IMR-90 (cell line): ENCODE results near the gene CCDC177. TPM values are rescaled to one million over a fixed set of nuclear protein-coding genes. Genes with fewer than 3 reads are reported as not detected.

Experiments used
- ATAC-seq: fragments of 200-7000 bp; cut with Tn5 transposase; 2 replicates; pipeline ENCODE4 v1.9.1; 2020; ENCODE audit warnings: low read depth, mild to moderate bottlenecking, moderate library complexity
- BruUV-seq: library from RNA; stranded (reverse); fragments of 400-500 nt; replicated peaks from 2 replicates; lab custom pipeline; 2021; lab: Mats Ljungman, UMichigan
- CTCF ChIA-PET: fragments of 300-600 bp; formaldehyde crosslinking; extraction: SDS; loops from one replicate; lab custom pipeline; 2021; ENCODE audit warnings: antibody characterized with exemption; lab: Yijun Ruan, JAX
- POLR2A ChIA-PET: fragments of 300-600 bp; sonication (Branson Sonifier 250); formaldehyde crosslinking; loops from one replicate; lab custom pipeline; 2022; ENCODE audit warnings: antibody characterized with exemption; ENCODE audit not compliant: unreplicated experiment; lab: Charles Lee
- DNase-seq: peaks from one replicate; pipeline ENCODE4 v3.0.0; 2013
- H2AFZ ChIP-seq: replicated peaks from 2 replicates; pipeline ENCODE3; 2013; ENCODE audit warnings: low read length, mild to moderate bottlenecking; ENCODE audit not compliant: poor library complexity
- H2AK5ac ChIP-seq: 2 replicates; pipeline ENCODE4 v1.6.1; 2013; ENCODE audit warnings: low read depth, low read length, inconsistent platforms
- H2AK9ac ChIP-seq: replicated peaks from 2 replicates; pipeline ENCODE3; 2013; ENCODE audit warnings: mild to moderate bottlenecking, low read depth, low read length, moderate library complexity; ENCODE audit not compliant: poor library complexity
- H2BK120ac ChIP-seq: 2 replicates; pipeline ENCODE4 v1.6.1; 2013; ENCODE audit warnings: low read depth, low read length, inconsistent platforms
- H2BK15ac ChIP-seq: 3 replicates; pipeline ENCODE4 v1.6.1; 2013; ENCODE audit warnings: low read depth, low read length, inconsistent platforms
- H2BK20ac ChIP-seq: 2 replicates; pipeline ENCODE4 v1.6.1; 2013; ENCODE audit warnings: low read depth, mild to moderate bottlenecking, inconsistent platforms, low read length, moderate library complexity
- H2BK5ac ChIP-seq: 2 replicates; pipeline ENCODE4 v1.6.1; 2013; ENCODE audit warnings: mild to moderate bottlenecking, low read depth, low read length, inconsistent platforms; ENCODE audit not compliant: poor library complexity, severe bottlenecking
- H3K14ac ChIP-seq: replicated peaks from 2 replicates; pipeline ENCODE4 v1.6.1; 2013; ENCODE audit warnings: low read depth, low read length, inconsistent platforms
- H3K18ac ChIP-seq: 2 replicates; pipeline ENCODE4 v1.6.1; 2013; ENCODE audit warnings: low read depth, low read length, control low read depth
- H3K23ac ChIP-seq: 2 replicates; pipeline ENCODE4 v1.6.1; 2013; ENCODE audit warnings: low read depth, low read length, inconsistent platforms
- H3K27ac ChIP-seq: 2 replicates; pipeline ENCODE4 v1.5.1; 2013; ENCODE audit warnings: mild to moderate bottlenecking, control low read depth, low read length; ENCODE audit not compliant: insufficient read depth
- H3K27me3 ChIP-seq: 2 replicates; pipeline ENCODE4 v1.6.1; 2013; ENCODE audit warnings: low read length; ENCODE audit not compliant: control insufficient read depth, insufficient read depth
- H3K36me3 ChIP-seq: 2 replicates; pipeline ENCODE4 v1.6.1; 2013; ENCODE audit warnings: low read length, mixed read lengths; ENCODE audit not compliant: control insufficient read depth, insufficient read depth
- H3K4ac ChIP-seq: 2 replicates; pipeline ENCODE4 v1.6.1; 2013; ENCODE audit warnings: low read depth, low read length, inconsistent platforms
- H3K4me1 ChIP-seq: 2 replicates; pipeline ENCODE4 v1.6.1; 2013; ENCODE audit warnings: low read length, mixed read lengths; ENCODE audit not compliant: control insufficient read depth, insufficient read depth
- H3K4me2 ChIP-seq: 2 replicates; pipeline ENCODE4 v1.6.1; 2013; ENCODE audit warnings: low read depth, mild to moderate bottlenecking, control low read depth, low read length, moderate library complexity
- H3K4me3 ChIP-seq: 2 replicates; pipeline ENCODE4 v1.5.1; 2013; ENCODE audit warnings: low read depth, mild to moderate bottlenecking, control low read depth, low read length, moderate library complexity; ENCODE audit not compliant: insufficient read depth
- H3K56ac ChIP-seq: 2 replicates; pipeline ENCODE4 v1.6.1; 2013; ENCODE audit warnings: low read length, inconsistent platforms; ENCODE audit not compliant: insufficient read depth; ENCODE audit errors: extremely low read depth
- H3K79me1 ChIP-seq, 2 experiments: 2 replicates each; pipeline ENCODE4 v1.6.1; 2013; ENCODE audit warnings: low read length in 2 of 2, inconsistent platforms in 1 of 2, low read depth in 1 of 2
- H3K9ac ChIP-seq: 2 replicates; pipeline ENCODE4 v1.6.1; 2013; ENCODE audit warnings: low read depth, low read length, control low read depth
- H3K9me1 ChIP-seq: 2 replicates; pipeline ENCODE4 v1.6.1; 2013; ENCODE audit warnings: low read length, inconsistent platforms; ENCODE audit not compliant: insufficient read depth
- H3K9me3 ChIP-seq: 2 replicates; pipeline ENCODE4 v1.6.1; 2013; ENCODE audit warnings: low read length; ENCODE audit not compliant: control insufficient read depth, insufficient read depth
- H4K20me1 ChIP-seq: 2 replicates; pipeline ENCODE4 v1.6.1; 2013; ENCODE audit warnings: low read length, inconsistent platforms; ENCODE audit not compliant: insufficient read depth
- H4K5ac ChIP-seq: 2 replicates; pipeline ENCODE4 v1.6.1; 2013; ENCODE audit warnings: mild to moderate bottlenecking, low read depth, low read length, control low read depth
- H4K8ac ChIP-seq, 2 experiments: 2 replicates each; pipeline ENCODE4 v1.6.1; 2013; ENCODE audit warnings: low read depth in 2 of 2, low read length in 2 of 2, control low read depth in 1 of 2, inconsistent platforms in 1 of 2
- H4K91ac ChIP-seq: 2 replicates; pipeline ENCODE4 v1.6.1; 2013; ENCODE audit warnings: low read depth, low read length, inconsistent platforms; ENCODE audit not compliant: insufficient read depth
- BHLHE40 ChIP-seq: fragments of 150-350 bp; IDR thresholded peaks from 2 replicates; pipeline ENCODE4 v1.6.1; 2016; ENCODE audit warnings: mild to moderate bottlenecking, low read depth, low read length
- CEBPB ChIP-seq: IDR thresholded peaks from 2 replicates; pipeline ENCODE4 v1.6.1; 2012; ENCODE audit warnings: low read depth, low read length, improper control_type of control experiment
- CHD1 ChIP-seq: IDR thresholded peaks from 2 replicates; pipeline ENCODE4 v1.6.1; 2012; ENCODE audit warnings: low read depth, low read length, improper control_type of control experiment
- CTCF ChIP-seq: conservative IDR thresholded peaks from 2 replicates; pipeline ENCODE4 v1.5.1; 2012; ENCODE audit warnings: mild to moderate bottlenecking, low read depth, low read length, improper control_type of control experiment
- FOS ChIP-seq: fragments of 150-350 bp; IDR thresholded peaks from 2 replicates; pipeline ENCODE4 v1.6.1; 2016; ENCODE audit warnings: low read depth, low read length
- MAFK ChIP-seq: IDR thresholded peaks from 2 replicates; pipeline ENCODE4 v1.6.1; 2012; ENCODE audit warnings: low read depth, low read length, improper control_type of control experiment
- MAZ ChIP-seq: IDR thresholded peaks from 2 replicates; pipeline ENCODE4 v1.6.1; 2012; ENCODE audit warnings: low read depth, mild to moderate bottlenecking, low read length, improper control_type of control experiment, moderate library complexity, borderline replicate concordance
- MXI1 ChIP-seq: IDR thresholded peaks from 2 replicates; pipeline ENCODE4 v1.6.1; 2012; ENCODE audit warnings: low read depth, mild to moderate bottlenecking, low read length, moderate library complexity, borderline replicate concordance
- NFE2L2 ChIP-seq: fragments of 150-350 bp; IDR thresholded peaks from 2 replicates; pipeline ENCODE4 v1.6.1; 2016; ENCODE audit warnings: low read depth, mild to moderate bottlenecking, low read length
- POLR2A ChIP-seq: IDR thresholded peaks from 2 replicates; pipeline ENCODE4 v1.6.1; 2012; ENCODE audit warnings: mild to moderate bottlenecking, low read depth, low read length
- RAD21 ChIP-seq: IDR thresholded peaks from 2 replicates; pipeline ENCODE4 v1.6.1; 2012; ENCODE audit warnings: low read length, improper control_type of control experiment
- RCOR1 ChIP-seq: IDR thresholded peaks from 2 replicates; pipeline ENCODE4 v1.6.1; 2012; ENCODE audit warnings: mild to moderate bottlenecking, low read length, improper control_type of control experiment; ENCODE audit not compliant: insufficient replicate concordance
- RFX5 ChIP-seq: IDR thresholded peaks from 2 replicates; pipeline ENCODE4 v1.8.0; 2012; ENCODE audit warnings: low read depth, mild to moderate bottlenecking, low read length, moderate library complexity
- SMC3 ChIP-seq: fragments of 150-350 bp; IDR thresholded peaks from 2 replicates; pipeline ENCODE4 v1.6.1; 2016; ENCODE audit warnings: low read depth, mild to moderate bottlenecking, antibody characterized with exemption, low read length, moderate library complexity
- WGBS, 2 experiments: methylation state at CpG; one replicate each; pipeline versions ENCODE4 v1.1.5 to v1.1.7; 2013; ENCODE audit warnings: missing lambda C conversion rate in 2 of 2; ENCODE audit not compliant: insufficient read length in 1 of 2; ENCODE audit errors: extremely low coverage in 2 of 2; 5-methylcytosine and 5-hydroxymethylcytosine counted together
- dilution Hi-C: fragments of 300-500 bp; cut with HindIII; formaldehyde crosslinking; loops from one replicate; pipeline ENCODE4 v1.14.3; 2018; ENCODE audit warnings: low sequenced_read_pairs; ENCODE audit not compliant: unreplicated experiment
- in situ Hi-C: fragments of 300-500 bp; cut with MboI; formaldehyde crosslinking; loops from 3 replicates; pipeline ENCODE4 v1.14.3; 2019; ENCODE audit warnings: low sequenced_read_pairs, inconsistent platforms, mixed read lengths
- intact Hi-C: fragments of 100-400 bp; cut with micrococcal nuclease; formaldehyde crosslinking; loops from 2 replicates; pipeline ENCODE4 v1.10.0; 2022
- polyA plus RNA-seq, 3 experiments: library from polyadenylated mRNA; depleted of rRNA; stranded (reverse); fragments of >200 nt; gene quantifications; 2 replicates each; pipeline ENCODE4 v1.2.3, GENCODE V29; 2012; ENCODE audit warnings: low replicate concordance in 1 of 3
- total RNA-seq: library from RNA; depleted of rRNA; stranded (reverse); fragments of >200 nt; gene quantifications from 2 replicates; pipeline ENCODE4 v1.2.3, GENCODE V29; 2012
- TF ChIP-seq, protein P1 (sequence below): fragments of 150-350 bp; IDR thresholded peaks from 2 replicates; pipeline ENCODE4 v1.6.1; 2016; ENCODE audit warnings: low read depth, mild to moderate bottlenecking, low read length, moderate library complexity, borderline replicate concordance
- TF ChIP-seq, protein P2 (sequence below): fragments of 150-350 bp; IDR thresholded peaks from 2 replicates; pipeline ENCODE4 v1.6.1; 2017; ENCODE audit warnings: mild to moderate bottlenecking, antibody characterized with exemption, low read length, low read depth

Gene CCDC177
- total and polyA plus RNA-seq, 2 of the 4 experiments (the other 2 are of a cell fraction) = not detected

DNA sequence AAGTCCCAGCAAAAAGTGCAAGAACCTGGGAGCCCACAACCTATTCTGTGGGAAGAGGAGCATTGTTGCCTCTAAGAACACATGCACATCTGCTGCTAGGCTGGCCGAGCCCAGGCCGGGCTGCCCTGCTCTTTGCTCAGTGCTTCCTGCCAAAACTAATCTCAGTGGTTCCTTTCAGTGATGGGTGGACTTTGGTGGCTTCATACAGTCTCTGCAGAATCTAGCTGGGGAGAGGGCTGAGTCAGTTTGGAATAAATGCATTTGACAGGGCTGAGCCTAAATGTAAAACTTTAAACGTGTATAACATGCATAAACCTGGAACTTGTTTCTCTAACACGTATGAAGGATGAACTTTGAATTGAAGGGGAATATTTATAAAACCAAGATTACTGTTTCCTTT, 44.6 kb downstream of the CCDC177 start:
- no peak overlapping the region for H3K4me2 ChIP-seq
- no peak overlapping the region for H2BK5ac ChIP-seq
- ATAC-seq = no peak
- no peak overlapping the region for H4K8ac ChIP-seq
- H3K14ac ChIP-seq = no peak overlapping the region
- no peaks in the 10 kb centered on the region for H3K9me3 ChIP-seq
- H3K27me3 ChIP-seq = peaks cover 69% of the 10 kb centered on the region
- DNase-seq = no peak
- H2AK5ac ChIP-seq = no peak overlapping the region
- H4K5ac ChIP-seq = no peak overlapping the region
- H3K79me1 ChIP-seq = no peaks in the 10 kb centered on the region
- no peak overlapping the region for H2BK15ac ChIP-seq
- H2AFZ ChIP-seq = no peak overlapping the region
- ChIA-PET POLR2A (no interaction called here), CTCF (no interaction called here)
- no peak overlapping the region for H2BK120ac ChIP-seq
- intact Hi-C loops (no loop called here), in situ Hi-C loops (no loop called here), dilution Hi-C loops (no loop called here)
- no peak overlapping the region for H2BK20ac ChIP-seq
- no peak overlapping the region for H3K4me3 ChIP-seq
- BruUV-seq = no TSS peak
- no peaks in the 10 kb centered on the region for H3K4me1 ChIP-seq
- H2AK9ac ChIP-seq = no peak overlapping the region
- no peak overlapping the region for H3K4ac ChIP-seq
- no peak overlapping the region for H3K18ac ChIP-seq
- no peak overlapping the region for H3K23ac ChIP-seq
- no peaks in the 10 kb centered on the region for H3K9me1 ChIP-seq
- H3K27ac ChIP-seq = no peak overlapping the region
- no peak overlapping the region for H3K56ac ChIP-seq
- H3K9ac ChIP-seq = no peak overlapping the region
- H4K20me1 ChIP-seq = no peaks in the 10 kb centered on the region; the same call in none of the 2 replicates
- no peaks in the 10 kb centered on the region for H3K36me3 ChIP-seq
- no peak overlapping the region for H4K91ac ChIP-seq
- no peak for TF ChIP-seq CHD1
- TF ChIP-seq CTCF = no peak
- no peak for TF ChIP-seq RCOR1
- TF ChIP-seq MXI1 = no peak
- TF ChIP-seq FOS = no peak
- TF ChIP-seq RFX5 = no peak
- TF ChIP-seq POLR2A = no peak
- TF ChIP-seq, protein P1, sequence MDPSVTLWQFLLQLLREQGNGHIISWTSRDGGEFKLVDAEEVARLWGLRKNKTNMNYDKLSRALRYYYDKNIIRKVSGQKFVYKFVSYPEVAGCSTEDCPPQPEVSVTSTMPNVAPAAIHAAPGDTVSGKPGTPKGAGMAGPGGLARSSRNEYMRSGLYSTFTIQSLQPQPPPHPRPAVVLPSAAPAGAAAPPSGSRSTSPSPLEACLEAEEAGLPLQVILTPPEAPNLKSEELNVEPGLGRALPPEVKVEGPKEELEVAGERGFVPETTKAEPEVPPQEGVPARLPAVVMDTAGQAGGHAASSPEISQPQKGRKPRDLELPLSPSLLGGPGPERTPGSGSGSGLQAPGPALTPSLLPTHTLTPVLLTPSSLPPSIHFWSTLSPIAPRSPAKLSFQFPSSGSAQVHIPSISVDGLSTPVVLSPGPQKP = no peak
- TF ChIP-seq, protein P2, sequence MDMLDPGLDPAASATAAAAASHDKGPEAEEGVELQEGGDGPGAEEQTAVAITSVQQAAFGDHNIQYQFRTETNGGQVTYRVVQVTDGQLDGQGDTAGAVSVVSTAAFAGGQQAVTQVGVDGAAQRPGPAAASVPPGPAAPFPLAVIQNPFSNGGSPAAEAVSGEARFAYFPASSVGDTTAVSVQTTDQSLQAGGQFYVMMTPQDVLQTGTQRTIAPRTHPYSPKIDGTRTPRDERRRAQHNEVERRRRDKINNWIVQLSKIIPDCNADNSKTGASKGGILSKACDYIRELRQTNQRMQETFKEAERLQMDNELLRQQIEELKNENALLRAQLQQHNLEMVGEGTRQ = no peak
- no peak for TF ChIP-seq RAD21
- TF ChIP-seq MAZ = no peak
- TF ChIP-seq NFE2L2 = no peak
- TF ChIP-seq BHLHE40 = no peak
- TF ChIP-seq CEBPB = no peak
- TF ChIP-seq SMC3 = no peak
- no peak for TF ChIP-seq MAFK
- no CpG with 5 or more reads among the region's 4 CpGs for WGBS, 2 experiments
